ENCODE measurements around the gene KRT83.

KRT83 gene

GRCh38 chr12:52363111-52363679, 42.0 kb upstream of the KRT83 start:
- no peak for DNase-seq (ENCODE audit: low read depth in 1 of 2, low spot score in 1 of 2)
- Histone ChIP-seq H3K27ac (replicated peaks) (no peak overlapping the region), H3K4me3 (replicated peaks; ENCODE audit: insufficient read depth, low read length) (no peak overlapping the region), H3K27me3 (ENCODE audit: insufficient read depth, poor library complexity, severe bottlenecking) (peaks cover under 1% of the 10 kb centered on the region)
- TF ChIP-seq GABPA (IDR thresholded peaks at IDR 0.05; ENCODE audit: low read depth) (no peak), SPI1 (IDR thresholded peaks at IDR 0.05; ENCODE audit: borderline replicate concordance, low read depth) (no peak), REST (IDR thresholded peaks at IDR 0.05; ENCODE audit: insufficient replicate concordance, low read depth) (no peak), POLR2AphosphoS5 (IDR thresholded peaks at IDR 0.05; ENCODE audit: low read depth) (no peak), CTCF (IDR thresholded peaks at IDR 0.05; ENCODE audit: insufficient read depth, low read length) (no peak)

DNA sequence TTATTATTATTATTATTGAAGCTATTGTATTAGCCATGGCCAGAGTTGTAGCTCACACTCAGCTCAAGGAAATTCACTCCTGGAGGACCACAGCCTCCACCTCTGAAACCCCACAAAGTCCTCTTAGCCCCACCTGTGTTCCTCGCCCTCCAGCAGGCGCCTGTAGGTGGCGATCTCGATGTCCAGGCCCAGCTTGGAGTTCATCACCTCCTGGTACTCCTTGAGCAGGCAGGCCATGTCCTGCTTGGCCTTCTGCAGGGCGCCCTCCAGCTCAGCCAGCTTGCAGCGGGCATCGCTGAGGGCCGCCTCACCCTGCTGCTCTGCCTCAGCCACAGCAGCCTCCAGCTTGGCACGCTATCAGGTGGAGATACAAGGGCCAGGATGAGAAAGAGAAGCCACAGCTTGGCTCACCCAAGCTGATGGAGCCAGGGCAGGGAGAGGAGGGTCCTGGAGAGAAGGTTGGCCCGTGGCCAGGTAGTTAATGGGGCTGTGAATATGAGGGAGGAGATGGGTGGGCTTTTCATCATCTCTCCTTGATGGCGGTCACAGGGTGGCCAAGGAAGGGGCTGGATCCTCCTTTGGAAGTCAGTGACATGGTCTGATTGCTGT, 41.0 kb upstream of the KRT83 start:
- no peaks in the 10 kb centered on the region for H3K27me3 ChIP-seq (ENCODE audit: insufficient read depth, poor library complexity, severe bottlenecking)
- no peak for DNase-seq (ENCODE audit: low read depth in 1 of 2, low spot score in 1 of 2)
- TF ChIP-seq POLR2AphosphoS5 (IDR thresholded peaks at IDR 0.05; ENCODE audit: low read depth): no peak
- TF ChIP-seq GABPA (IDR thresholded peaks at IDR 0.05; ENCODE audit: low read depth): no peak
- no peak for TF ChIP-seq REST (IDR thresholded peaks at IDR 0.05; ENCODE audit: insufficient replicate concordance, low read depth)
- TF ChIP-seq SPI1 (IDR thresholded peaks at IDR 0.05; ENCODE audit: borderline replicate concordance, low read depth): no peak
- no peak for TF ChIP-seq CTCF (IDR thresholded peaks at IDR 0.05; ENCODE audit: insufficient read depth, low read length)
- H3K27ac ChIP-seq (replicated peaks): no peak overlapping the region
- no peak overlapping the region for H3K4me3 ChIP-seq (replicated peaks; ENCODE audit: insufficient read depth, low read length)

- Histone ChIP-seq H3K27me3 (ENCODE audit: insufficient read depth, poor library complexity, severe bottlenecking) (no peaks in the 10 kb centered on the region), H3K4me3 (replicated peaks; ENCODE audit: insufficient read depth, low read length) (no peak overlapping the region), H3K27ac (replicated peaks) (no peak overlapping the region)
- DNase-seq (ENCODE audit: low read depth in 1 of 2, low spot score in 1 of 2): no peak
- TF ChIP-seq SPI1 (IDR thresholded peaks at IDR 0.05; ENCODE audit: borderline replicate concordance, low read depth) (no peak), CTCF (IDR thresholded peaks at IDR 0.05; ENCODE audit: insufficient read depth, low read length) (no peak), POLR2AphosphoS5 (IDR thresholded peaks at IDR 0.05; ENCODE audit: low read depth) (no peak), GABPA (IDR thresholded peaks at IDR 0.05; ENCODE audit: low read depth) (no peak), REST (IDR thresholded peaks at IDR 0.05; ENCODE audit: insufficient replicate concordance, low read depth) (no peak)
Measured at GRCh38 chr12:52361553-52361952, 40.4 kb upstream of the KRT83 start.
